DOHH2 (cell line): ENCODE data around the gene SOX11.

Source experiments
- CTCF ChIP-seq: fragments of 200-600 bp; sonication (generic); IDR thresholded peaks from one replicate; pipeline ENCODE4 v1.5.1; 2014; ENCODE audit warnings: antibody characterized with exemption, mild to moderate bottlenecking, low read depth, low read length; ENCODE audit not compliant: poor library complexity, severe bottlenecking
- EZH2phosphoT487 ChIP-seq: fragments of 200-600 bp; sonication (generic); IDR thresholded peaks from 2 replicates; pipeline ENCODE4 v1.6.1; 2017; ENCODE audit warnings: borderline replicate concordance, mild to moderate bottlenecking, antibody characterized with exemption, low read length, moderate library complexity, mixed read lengths

GRCh38 chr2:5748946-5749345, 56.8 kb downstream of the SOX11 start:
- TF ChIP-seq EZH2phosphoT487, result no peak
- TF ChIP-seq CTCF, result no peak
